ENCODE data around the gene IPPK.

IPPK gene

GRCh38 chr9:92635760-92636159 is 34.2 kb downstream of the IPPK start:
- no peaks in the 10 kb centered on the region for H3K27me3 ChIP-seq (ENCODE audit: insufficient read depth, low read length)
- no peak overlapping the region for H3K4me3 ChIP-seq (ENCODE audit: low read depth, low read length, poor library complexity, severe bottlenecking)
- H3K9ac ChIP-seq (ENCODE audit: low read length): no peak overlapping the region
- no peaks in the 10 kb centered on the region for H3K4me1 ChIP-seq (ENCODE audit: insufficient read depth, low read length, severe bottlenecking)
- no peak overlapping the region for H2AFZ ChIP-seq (ENCODE audit: low read length)
- no peak overlapping the region for H3K4me2 ChIP-seq (ENCODE audit: low read length)
- H3K36me3 ChIP-seq (ENCODE audit: insufficient read depth, low read length): peaks cover 92% of the 10 kb centered on the region
- H3K9me2 ChIP-seq (ENCODE audit: low read depth, low read length): no peaks in the 10 kb centered on the region
- no peaks in the 10 kb centered on the region for H4K20me1 ChIP-seq (ENCODE audit: insufficient read depth, low read length)
- no peaks in the 10 kb centered on the region for H3K9me3 ChIP-seq (ENCODE audit: low read length)
- H3K79me2 ChIP-seq (ENCODE audit: insufficient read depth, low read length): no peaks in the 10 kb centered on the region
- H3F3A ChIP-seq (ENCODE audit: insufficient read depth, low read length): no peaks in the 10 kb centered on the region
- H3K27ac ChIP-seq (ENCODE audit: low read depth, low read length, poor library complexity, severe bottlenecking): no peak overlapping the region
- TF ChIP-seq CTCF (IDR thresholded peaks at IDR 0.05; ENCODE audit: low read length) (no peak), EZH2 (IDR thresholded peaks at IDR 0.05; ENCODE audit: borderline replicate concordance, low read length) (no peak)

DNA sequence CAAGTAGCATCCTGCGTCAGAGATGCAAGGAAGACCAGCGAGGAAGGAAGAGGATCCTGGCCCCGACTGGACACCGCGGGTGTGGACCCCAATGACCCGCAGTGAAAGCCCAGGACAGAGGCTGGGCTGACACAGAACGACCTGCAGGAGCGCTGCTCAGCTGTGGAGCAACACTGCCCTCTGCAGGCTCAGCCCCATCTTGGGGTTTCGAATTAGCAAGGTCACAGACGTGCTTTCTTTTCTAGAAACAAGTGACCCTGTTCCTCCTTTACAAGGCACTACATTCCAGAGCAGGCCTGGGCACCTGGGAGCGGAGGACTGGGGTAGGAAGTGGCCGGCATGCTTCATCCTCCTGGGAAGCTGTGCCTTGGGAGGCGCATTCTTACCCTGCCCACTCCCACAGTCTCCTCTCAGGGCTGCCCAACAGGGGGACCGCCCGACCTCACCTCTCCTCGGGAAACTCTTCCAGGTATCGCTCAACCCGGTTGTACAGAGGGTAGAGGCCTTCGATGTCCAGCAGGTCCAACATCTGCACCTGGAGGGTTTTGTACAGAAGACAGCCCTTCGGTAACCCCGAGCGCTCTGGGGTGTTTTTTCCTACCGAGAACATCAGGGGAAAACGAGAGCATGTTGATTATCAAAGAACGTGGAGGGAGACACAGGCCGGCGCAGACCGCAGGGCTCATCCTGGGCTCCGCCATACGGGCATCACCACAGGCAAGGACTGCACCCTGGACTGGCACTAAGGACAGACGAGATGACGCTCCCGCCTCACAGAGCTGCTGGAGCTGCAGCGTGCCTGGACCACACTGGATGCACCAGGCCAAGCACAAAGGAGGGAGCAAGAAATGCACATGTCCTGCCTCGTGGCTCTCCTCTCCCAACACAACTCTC is 35.0 kb downstream of the IPPK start:
- Histone ChIP-seq H3K9me2 (ENCODE audit: low read depth, low read length) (no peaks in the 10 kb centered on the region), H3K36me3 (ENCODE audit: insufficient read depth, low read length) (peaks cover 93% of the 10 kb centered on the region), H3K9me3 (ENCODE audit: low read length) (peaks cover 1% of the 10 kb centered on the region; the same call in 1 of the 2 replicates), H3K27ac (ENCODE audit: low read depth, low read length, poor library complexity, severe bottlenecking) (no peak overlapping the region), H3K4me3 (ENCODE audit: low read depth, low read length, poor library complexity, severe bottlenecking) (no peak overlapping the region), H3K27me3 (ENCODE audit: insufficient read depth, low read length) (no peaks in the 10 kb centered on the region), H2AFZ (ENCODE audit: low read length) (no peak overlapping the region), H3K9ac (ENCODE audit: low read length) (no peak overlapping the region), H4K20me1 (ENCODE audit: insufficient read depth, low read length) (no peaks in the 10 kb centered on the region), H3K79me2 (ENCODE audit: insufficient read depth, low read length) (no peaks in the 10 kb centered on the region), H3F3A (ENCODE audit: insufficient read depth, low read length) (no peaks in the 10 kb centered on the region), H3K4me2 (ENCODE audit: low read length) (no peak overlapping the region), H3K4me1 (ENCODE audit: insufficient read depth, low read length, severe bottlenecking) (no peaks in the 10 kb centered on the region)
- TF ChIP-seq CTCF (IDR thresholded peaks at IDR 0.05; ENCODE audit: low read length): peak; percentile 97
- TF ChIP-seq EZH2 (IDR thresholded peaks at IDR 0.05; ENCODE audit: borderline replicate concordance, low read length): no peak

GRCh38 chr9:92633614-92634278 is 36.2 kb downstream of the IPPK start:
- H3K4me1 ChIP-seq (ENCODE audit: insufficient read depth, low read length, severe bottlenecking): no peaks in the 10 kb centered on the region

More at GRCh38 chr9:92633614-92634278, 36.2 kb downstream of the IPPK start:
- H3K79me2 ChIP-seq (ENCODE audit: insufficient read depth, low read length): no peaks in the 10 kb centered on the region
- no peak overlapping the region for H3K27ac ChIP-seq (ENCODE audit: low read depth, low read length, poor library complexity, severe bottlenecking)
- H3K9ac ChIP-seq (ENCODE audit: low read length): no peak overlapping the region
- no peak overlapping the region for H3K4me3 ChIP-seq (ENCODE audit: low read depth, low read length, poor library complexity, severe bottlenecking)
- TF ChIP-seq CTCF (IDR thresholded peaks at IDR 0.05; ENCODE audit: low read length) (no peak), EZH2 (IDR thresholded peaks at IDR 0.05; ENCODE audit: borderline replicate concordance, low read length) (no peak)
- peaks cover 3% of the 10 kb centered on the region; the same call in 1 of the 2 replicates for H3K9me3 ChIP-seq (ENCODE audit: low read length)
- no peak overlapping the region for H3K4me2 ChIP-seq (ENCODE audit: low read length)
- H3K36me3 ChIP-seq (ENCODE audit: insufficient read depth, low read length): peaks cover 97% of the 10 kb centered on the region
- H3K27me3 ChIP-seq (ENCODE audit: insufficient read depth, low read length): no peaks in the 10 kb centered on the region
- H3F3A ChIP-seq (ENCODE audit: insufficient read depth, low read length): no peaks in the 10 kb centered on the region
- no peaks in the 10 kb centered on the region for H3K9me2 ChIP-seq (ENCODE audit: low read depth, low read length)
- H2AFZ ChIP-seq (ENCODE audit: low read length): no peak overlapping the region
- H4K20me1 ChIP-seq (ENCODE audit: insufficient read depth, low read length): no peaks in the 10 kb centered on the region
